GDM1 (cell line): Measurements from ENCODE around the gene MSRB2.
"Not testable (repeated sequence)": the region's sequence is repeated elsewhere in the genome, so short reads cannot be mapped to it uniquely, and the experiment has no call there.

Experiments
- DNase-seq: peaks from one replicate; lab custom pipeline; 2025; lab: John Stamatoyannopoulos, UW

The MSRB2 gene

DNA sequence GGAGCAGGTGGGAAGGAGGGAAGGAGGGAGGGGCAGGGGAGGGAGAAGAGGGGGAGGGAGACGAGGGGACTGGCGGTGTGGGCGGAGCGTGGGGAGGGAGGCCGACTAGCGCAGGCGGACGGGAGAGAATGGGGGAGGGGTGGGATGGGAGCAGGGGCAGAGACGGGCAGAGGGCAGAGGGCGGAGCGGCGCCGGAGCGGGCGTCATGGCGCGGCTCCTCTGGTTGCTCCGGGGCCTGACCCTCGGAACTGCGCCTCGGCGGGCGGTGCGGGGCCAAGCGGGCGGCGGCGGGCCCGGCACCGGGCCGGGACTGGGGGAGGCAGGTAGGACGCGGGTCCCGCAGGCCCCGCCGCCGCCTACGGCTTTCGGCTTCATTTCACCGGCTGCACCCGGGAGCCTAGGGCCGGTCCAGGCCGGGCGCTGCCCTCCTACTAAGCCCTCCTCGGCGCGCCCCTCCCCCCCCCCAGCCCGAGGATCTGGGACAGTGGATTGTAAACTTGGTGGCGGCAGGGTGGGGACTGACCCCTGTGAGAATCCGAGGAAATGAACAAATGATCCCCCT is at the start of gene MSRB2:
Gene MSRB2, plus strand, starts transcription at position 176 of the 562 bp plus-strand sequence. Its CDS starts 30 bp downstream, at position 206.
- DNase-seq, result peak; percentile 92

DNA sequence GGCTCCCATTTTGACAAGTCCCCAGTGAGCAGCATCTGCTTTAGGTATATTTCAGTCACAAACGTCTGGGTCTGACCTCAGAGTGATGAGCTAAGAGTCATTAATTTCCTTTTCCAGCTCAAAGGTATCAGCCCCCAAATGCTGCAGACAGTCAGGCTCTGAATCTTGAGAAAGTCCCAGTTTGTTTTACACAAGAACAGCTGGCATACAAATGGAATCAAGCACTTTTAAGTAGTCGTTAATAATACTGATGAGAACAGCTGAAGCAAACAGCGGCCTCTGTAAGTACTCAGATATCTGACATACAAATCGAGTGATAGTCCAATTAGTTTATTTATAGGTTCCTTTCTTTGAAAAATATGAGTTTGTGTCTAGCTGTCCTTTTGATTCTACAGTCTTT is 49.4 kb upstream of the MSRB2 start:
- DNase-seq, result no peak

DNA sequence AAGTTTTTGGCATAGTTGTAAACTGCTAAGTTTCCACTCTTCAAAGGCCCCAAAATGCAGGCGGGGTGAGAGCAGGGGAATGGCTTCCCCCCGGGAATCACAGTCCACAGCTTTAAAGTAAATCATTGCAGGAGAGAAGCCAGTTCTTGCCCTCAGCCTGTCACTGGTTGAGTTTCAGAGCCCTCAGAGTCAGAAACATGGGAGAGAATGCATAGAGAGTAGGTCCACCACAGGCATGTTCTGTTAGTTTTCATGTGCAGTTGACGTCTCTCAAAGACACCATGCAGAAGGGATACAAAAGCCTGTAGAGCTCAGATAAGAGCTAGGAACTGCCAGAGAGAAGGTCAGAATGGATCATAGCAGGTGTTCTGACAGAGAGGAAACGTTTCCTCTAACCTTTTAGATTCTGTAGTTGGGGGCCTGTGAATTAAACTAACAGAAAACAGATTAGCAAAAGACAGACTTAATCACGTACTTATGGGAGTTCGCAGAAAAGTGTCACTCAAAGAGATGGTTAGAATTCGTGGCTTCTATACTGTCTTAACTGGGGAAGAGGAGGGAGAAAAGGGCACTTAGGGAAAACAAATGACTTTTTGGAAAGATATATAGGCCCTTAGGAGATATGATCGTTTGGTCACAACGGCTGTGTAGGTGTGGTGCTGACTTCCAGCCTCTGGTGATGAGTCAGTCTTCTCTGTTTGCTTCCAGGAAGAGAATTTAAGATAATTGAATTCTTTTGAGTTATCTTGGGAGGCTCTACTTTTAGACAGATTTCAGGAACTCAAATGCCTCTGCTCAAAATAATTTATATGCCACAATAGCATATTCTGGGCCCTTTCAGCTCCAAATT is 48.0 kb upstream of the MSRB2 start:
- no peak for DNase-seq

DNA sequence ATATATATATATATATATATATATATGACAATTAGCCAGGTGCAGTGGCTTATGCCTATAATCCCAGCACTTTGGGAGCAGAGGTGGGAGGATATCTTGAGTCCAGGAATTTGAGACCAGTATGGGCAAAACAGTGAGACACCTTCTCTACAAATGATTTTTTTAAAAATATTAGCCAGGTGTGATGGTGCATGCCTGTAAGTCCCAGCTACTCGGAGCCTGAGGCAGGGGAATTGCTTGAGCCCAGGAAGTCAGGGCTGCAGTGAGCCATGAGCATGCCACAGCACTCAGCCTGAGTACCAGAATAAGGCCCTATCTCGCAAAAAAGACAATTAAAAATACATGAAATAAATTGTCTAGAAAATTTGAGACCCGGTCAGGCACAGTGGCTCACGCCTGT is 47.2 kb upstream of the MSRB2 start:
- no peak for DNase-seq

DNA sequence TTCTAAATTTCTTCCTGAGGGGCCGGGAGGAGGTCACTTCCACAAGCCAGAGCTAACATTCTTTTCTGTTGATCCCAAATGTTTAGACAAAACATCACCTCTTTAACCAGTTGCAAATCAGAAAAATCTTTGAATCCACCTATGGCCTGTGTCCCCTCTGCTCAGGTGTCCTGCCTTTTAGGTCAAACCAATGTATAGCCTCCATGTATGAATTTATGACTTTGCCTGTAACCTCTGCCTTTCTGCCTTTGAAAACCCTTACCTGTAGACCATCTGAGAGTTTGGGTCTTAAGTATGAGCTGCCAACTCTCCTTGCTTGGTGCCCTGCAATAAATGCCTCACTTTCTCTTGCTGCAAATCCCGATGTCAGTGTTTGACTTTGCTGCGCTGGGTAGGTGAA is 44.1 kb upstream of the MSRB2 start:
- no peak for DNase-seq

DNA sequence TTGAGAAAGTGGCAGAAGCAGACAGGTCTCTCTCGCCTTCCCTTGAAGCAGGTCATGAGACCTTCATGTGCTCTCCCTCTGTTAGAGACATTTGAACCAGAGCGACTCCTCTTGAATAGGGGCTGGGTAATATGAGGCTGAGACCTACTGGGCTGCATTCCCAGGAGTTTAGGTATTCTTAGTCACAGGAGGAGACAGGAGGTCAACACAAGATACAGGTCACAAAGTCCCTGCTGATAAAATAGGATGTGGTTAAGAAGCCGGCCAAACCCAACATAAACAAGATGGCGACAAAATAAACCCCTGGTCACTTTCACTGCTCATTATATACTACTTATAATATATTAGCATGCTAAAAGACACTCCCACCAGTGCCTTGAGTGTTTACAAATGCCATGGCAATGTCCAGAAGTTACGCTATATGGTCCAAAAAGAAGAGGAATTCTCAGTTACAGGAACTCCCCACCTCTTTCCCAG is 43.5 kb upstream of the MSRB2 start:
- DNase-seq, result no peak

DNA sequence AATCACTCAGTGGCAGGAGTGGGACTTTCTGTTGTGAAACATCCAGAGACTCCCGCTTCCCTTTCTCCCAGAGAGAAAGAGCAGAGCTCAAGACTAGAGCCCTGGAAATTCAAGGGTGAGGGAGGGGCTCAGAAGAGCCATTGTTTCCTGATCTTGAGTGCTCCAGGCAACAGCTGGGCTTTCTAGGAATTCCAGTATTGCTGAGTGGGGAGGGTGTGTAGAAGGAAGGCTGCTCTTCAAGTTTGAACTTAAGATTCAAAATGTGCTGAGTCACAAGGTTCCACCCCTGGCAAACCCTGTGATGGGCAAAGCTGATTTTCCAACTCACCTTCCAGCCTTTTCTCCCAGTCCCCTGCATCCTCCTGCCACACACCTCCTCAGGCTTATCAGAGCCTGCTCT is 42.3 kb upstream of the MSRB2 start:
- DNase-seq, result no peak

DNA sequence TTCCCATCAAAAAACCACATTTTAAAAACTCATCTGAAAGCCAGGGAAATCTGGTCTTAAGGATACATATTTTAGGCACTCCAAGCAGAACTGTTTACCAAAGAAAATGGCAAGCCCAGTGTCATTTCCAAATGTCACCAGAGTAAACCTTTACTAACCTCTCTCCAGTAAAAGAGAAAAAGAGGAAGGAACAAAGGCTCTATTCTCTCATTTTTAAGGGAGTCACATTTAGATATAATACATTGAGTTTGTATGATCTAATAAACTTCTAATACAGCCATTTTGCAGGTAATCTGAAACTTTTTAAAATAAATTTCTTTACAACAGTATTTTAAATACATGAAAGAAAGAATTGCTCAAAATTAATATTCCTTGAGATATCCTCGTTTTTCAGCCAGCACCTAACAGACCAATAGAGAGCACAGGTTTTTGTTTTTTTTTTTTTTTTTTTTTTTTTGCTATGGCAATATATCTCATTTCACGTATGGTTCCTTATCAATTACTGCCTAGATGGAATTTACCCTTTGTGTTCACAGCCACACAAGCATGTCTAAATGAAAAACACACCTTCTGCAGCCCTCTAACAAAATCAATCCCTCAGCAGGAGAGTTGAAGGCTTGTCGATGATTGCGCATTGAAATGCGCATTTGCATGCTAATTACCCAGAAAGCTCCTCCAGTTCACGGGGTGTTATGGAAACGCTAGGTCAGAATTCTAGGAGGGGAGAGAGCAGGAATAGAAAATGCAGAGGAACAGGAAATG is 39.8 kb upstream of the MSRB2 start:
- DNase-seq, result no peak

DNA sequence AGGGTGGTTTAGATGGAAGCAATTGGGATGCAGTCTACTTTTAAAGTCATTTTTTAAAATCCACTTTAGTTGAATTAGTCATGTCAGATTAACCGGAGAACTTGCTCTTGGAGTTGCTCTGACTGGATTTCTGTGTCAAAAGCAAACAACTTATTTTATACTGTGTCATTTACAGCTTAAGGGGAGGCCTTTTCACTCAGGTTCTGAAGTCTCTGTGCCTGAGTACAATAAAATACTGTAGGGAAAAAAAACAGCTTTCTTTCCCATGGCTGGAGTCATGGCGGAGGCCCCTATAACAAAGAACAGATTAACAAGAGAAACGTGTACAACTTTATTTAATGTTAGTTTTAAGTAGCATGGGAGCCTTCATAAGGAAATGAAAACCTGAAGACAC is 39.2 kb upstream of the MSRB2 start:
- DNase-seq, result no peak

DNA sequence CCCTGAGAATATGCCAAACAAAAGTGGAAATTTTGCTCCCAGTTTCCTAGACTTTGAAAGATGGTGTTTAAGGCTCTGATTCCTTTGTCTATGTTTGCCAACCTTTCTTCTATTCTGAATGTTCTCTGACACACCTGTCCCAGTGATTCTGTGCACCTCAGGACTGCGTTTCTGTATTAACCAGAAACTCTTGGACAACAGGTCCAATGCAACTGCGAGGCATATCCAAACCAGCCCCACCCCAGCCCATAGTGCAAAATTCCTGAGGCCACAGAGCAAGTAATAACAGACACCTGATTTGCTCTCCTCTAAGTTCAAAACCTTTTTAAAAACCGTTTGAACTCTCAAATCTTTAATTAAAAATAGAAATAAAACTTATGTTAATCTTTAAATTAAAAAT is 37.0 kb upstream of the MSRB2 start:
- DNase-seq, result no peak

DNA sequence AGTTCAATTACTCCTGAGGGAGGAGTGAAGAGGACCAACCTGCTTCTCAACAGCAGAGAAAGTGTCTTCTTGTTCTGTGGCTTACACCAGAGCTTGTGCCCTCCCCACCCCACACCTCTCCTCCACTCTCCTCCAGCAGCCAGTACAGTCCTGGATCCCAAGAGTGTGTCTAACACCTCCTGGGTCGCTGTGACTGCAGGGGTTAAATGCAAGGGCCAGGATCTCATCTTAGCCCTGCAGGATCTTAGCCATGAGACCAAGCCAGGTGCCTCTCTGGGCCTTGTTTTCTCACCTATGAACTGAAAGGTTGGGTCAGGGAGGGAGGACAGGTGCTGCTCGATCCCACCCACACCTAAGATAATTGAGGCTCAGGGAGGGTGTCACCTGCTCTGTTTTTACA is 34.5 kb upstream of the MSRB2 start:
- no peak for DNase-seq

DNA sequence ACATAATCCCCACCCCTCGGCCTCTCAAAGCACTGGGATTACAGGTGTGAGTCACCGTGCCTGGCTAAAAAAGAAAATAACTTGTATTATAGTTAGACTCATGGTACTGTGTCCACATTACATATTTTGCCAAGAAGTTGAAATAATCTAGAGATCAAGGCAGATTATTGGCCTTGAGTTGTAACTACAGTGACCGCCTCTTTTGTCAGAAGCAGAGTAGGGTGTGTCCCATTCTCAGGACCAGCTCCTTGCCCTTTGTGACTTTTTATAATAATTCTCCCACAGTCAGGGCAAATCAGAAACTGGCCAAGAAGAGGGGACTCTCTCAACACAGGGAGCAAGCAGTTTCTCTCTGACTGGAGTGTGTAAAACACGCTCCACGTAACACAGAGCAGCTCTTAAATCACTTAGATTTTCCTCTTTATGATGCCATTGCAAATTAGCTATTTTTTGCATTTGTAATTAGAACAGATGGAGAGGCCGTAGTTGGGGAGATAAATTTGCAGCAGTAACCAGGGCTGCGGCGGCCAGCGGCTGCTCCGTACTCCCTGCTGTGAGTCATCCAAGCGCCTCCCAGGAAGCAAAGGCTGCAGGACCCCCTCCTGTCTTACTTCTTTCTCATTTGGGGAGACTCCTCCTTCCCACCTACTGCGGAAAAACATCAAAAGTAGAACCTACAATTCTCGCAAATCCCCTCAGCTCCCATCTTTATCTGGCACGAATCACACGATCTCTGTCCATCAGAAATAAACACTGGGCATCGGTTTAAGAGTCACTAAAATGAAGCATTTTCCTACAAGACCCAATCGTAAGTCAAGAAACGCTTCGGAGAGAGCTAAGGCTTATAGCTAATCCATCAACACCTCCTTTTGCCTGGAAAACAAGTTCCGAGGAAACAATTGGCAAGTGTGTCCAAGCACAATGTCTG is 32.1 kb upstream of the MSRB2 start:
- no peak for DNase-seq

DNA sequence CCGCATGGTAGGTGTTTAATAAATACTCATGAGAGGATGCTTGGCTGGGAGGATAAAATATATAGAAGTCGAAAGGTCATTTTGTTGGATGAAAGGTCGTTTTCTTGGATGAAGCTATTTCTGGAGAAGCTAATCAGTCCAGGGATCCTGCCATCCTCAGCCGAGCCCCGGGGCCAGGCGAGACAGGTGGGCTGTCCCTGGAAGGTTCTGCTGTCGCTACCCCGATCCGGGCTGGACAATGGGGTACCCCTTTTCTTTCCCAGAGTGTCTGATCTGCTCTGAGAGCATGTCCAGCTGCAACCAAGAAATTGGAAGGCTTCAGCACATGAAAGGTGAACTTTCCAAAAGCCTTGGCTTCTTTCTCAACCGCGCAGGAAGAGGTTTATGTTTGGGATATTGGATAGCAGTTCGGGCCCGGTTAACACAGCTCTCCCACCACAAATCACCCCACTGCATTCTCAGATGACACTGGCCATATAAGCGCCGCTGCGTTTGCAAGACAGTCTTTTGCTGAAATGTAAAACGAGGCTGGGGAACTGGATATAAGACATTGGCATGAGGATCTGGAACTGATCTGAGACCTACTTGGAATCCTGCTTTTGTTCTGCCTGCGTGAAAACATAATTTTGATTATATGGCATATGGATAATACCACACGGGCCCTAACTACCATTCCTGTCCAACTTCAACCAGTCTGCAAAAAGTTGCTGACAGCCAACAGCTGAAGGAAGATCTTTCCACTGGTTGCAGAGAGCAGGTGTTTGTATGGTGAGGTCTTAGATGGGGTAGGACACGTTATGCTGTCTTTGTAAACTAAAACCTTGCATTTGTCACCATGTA is 31.2 kb upstream of the MSRB2 start:
- DNase-seq, result no peak

DNA sequence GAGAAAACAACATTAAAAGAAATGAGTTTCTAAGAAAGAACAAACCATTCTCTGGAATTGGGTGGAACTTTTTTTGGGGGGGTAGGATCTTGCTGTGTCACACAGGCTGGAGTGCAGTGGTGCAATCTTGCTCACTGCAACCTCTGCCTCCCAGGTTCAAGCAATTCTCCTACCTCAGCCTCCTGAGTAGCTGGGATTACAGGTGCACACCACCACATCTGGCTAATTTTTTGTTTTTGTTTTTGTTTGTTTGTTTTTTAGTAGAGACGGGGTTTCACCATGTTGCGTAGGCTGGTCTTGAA is 30.6 kb upstream of the MSRB2 start:
- not testable (repeated sequence) for DNase-seq

DNA sequence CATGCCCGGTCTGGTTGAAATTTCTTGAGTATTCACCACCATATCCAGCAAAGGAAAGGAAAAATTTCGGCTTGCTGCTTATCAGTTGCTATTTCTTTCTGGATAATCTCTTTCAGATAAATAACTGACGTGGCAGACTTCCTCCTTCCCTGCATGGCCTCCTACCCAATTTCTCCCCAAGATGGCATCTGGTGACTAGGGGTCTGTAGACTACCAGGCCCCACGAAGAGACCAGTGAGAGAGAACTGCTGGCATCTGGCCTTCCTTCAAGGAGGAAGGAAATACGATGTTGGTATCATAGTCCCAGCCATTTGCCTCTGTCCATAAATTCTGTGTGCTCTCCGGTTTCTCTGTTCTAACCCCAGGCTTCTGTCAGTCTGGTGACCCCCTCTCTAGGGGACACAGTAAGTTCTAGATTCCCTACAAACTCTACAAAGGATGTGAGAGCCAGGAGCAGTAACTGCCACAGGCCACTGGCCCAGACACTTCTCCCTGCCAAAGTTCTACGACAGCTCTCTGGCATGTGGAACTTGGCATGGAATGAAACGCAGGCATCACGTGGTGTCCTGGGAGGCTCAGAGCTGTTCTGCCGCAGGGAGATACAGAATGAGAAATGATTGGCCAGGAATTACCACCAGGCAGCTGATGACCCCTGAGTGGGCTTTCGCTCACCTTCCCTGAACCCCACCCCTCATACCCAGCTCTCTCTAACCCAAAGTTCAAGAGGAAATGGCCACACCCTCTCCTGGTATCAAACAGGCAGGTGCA is 30.0 kb upstream of the MSRB2 start:
- no peak for DNase-seq

DNA sequence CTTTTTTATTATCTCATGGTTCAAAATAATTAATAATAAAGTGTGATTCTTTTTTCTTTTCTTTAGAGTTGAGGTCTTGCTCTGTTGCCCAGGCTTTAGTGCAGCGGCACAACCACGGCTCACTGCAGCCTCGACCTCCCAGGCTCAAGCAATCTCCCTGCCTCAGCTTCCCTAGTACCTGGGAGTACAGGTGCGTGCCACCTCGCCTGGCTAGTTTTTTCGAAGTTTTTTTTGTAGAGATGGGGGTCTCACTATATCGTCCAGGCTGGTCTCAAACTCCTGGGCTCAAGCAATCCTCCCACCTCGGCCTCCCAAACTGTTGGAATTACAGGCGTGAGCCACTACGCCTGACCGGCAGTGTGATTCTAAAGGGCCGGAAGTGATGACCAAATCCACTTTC is 28.0 kb upstream of the MSRB2 start:
- DNase-seq, result no peak

DNA sequence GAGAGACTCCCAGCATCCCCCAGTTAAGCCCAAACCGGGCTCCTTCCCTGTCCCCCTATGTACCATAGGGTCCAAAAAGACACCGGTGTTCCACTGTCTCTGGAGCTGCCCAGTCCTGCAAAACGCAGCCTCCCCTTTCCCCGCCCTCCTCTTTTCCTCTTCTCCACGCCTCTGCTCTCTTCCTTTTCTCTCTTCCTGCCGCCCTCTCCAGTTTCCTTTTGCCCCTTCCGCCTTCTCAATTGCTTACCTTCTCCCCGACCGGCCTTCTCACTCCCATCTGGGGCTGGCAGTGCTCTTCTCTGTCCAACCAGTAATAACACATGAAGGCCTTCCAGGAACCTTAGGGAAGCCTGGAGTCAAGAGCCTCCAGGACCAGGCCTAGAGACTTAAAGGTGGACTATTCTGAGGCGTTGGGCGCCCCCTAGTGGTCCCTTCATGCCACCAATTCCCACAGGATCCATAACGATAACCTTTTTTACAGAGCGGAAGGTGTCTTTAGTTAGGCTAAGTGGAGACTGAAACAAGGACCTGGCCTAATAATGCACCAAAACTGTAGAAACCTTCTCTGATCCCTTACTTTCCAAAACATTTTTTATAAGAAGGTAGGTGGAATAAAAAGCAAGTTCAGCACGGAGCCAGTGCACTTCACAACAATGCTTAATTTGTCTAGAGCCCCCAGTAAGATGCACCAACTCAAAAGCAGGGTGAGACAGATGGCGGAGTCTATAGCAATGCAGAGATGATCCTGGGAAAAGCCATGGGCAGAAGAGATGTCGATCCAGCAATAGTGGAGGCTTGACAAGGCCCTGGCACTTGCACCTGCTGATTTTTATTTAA is 27.2 kb upstream of the MSRB2 start:
- peak; percentile 55 for DNase-seq

DNA sequence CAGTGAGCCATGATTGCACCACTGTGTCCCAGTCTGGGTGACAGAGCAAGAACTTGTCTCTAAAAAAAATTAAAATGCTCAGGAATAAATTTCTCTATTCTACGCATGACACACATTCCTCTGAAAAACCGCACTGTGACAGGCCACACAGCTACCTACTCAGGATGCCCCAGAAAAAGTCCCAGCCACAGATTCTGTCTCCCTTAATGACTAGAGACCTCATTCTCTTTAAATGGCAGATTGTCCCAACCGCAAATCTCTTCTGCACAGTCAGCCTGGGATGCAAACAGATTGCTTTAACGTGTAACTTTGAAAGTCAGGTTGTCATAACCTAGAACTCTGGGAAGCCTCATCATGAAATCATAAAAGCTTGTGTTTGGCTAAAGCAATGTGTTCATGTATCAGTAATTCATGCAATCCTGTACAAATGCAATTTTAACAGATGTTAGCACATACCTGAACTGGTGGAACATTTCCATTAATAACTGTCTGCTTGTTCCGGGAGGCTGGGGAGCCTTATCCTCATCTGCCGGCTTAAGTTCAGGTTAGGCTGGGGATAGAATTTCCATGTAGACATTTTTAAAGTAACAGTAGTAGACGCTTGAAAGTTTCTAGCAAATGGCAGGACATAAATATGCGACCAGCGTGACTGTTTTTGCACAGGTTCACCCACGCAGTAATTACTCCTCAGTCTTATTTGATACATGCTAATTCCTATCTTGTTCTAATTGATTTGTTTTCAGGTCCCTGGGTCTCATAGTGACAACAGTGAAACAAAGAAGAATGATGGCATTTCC is 26.2 kb upstream of the MSRB2 start:
- DNase-seq, result no peak
